ENCODE data around the gene TUBA4B. TPM values are rescaled to one million over a fixed set of nuclear protein-coding genes. Genes with fewer than 3 reads are reported as not detected.

Gene TUBA4B
- total and polyA plus RNA-seq, 4 experiments from 2014 or later, result not detected

GRCh38 chr2:219207134-219207883 lies 45.7 kb upstream of the TUBA4B start:
- peaks cover 22 to 54% (median 37%) of the 10 kb centered on the region in 4 donors for H3K4me1 Mint-ChIP-seq
- H3K27me3 Mint-ChIP-seq, result no peaks in the 10 kb centered on the region
- H3K36me3 Mint-ChIP-seq, result peaks cover 11 to 25% of the 10 kb centered on the region in 2 donors
- H3K4me3 ChIP-seq (ENCODE audit: low read length in 2 of 2), result peak overlapping the region; percentile 67 to 88
- H3K36me3 ChIP-seq (ENCODE audit: insufficient read depth, low read length), result peaks cover 24% of the 10 kb centered on the region
- POLR2A ChIA-PET (ENCODE audit: partially characterized antibody), result interaction anchor here (1.0 to 15.3 kb wide), 26 partner anchors 8 to 991 kb away, joined by 3 to 424 read pairs (median 12); partner anchors contain the start of genes ABCB6, ANKZF1, ARPC2 and ATG9A
- peak overlapping the region; percentile 84 to 98 (median 97) for H3K27ac Mint-ChIP-seq
- H3K9me3 ChIP-seq (ENCODE audit: control insufficient read depth in 1 of 2, low read length in 2 of 2), result no peaks in the 10 kb centered on the region
- peaks cover 0 to 2% (median 0%) of the 10 kb centered on the region in 8 donors for H3K9me3 Mint-ChIP-seq
- H3K4me1 ChIP-seq (ENCODE audit: insufficient read depth, low read length), result peaks cover 39% of the 10 kb centered on the region
- intact Hi-C loops (cut with micrococcal nuclease), result loop anchor here (2.0 kb wide), 2 partner anchors 71 to 181 kb away; partner anchors contain the start of gene DNAJB2
- CTCF ChIA-PET (ENCODE audit: partially characterized antibody), result interaction anchor here (1.1 to 14.5 kb wide), 6 partner anchors 34 to 91 kb away, joined by 3 to 253 read pairs (median 16); partner anchors contain the start of genes CNPPD1, DNAJB2, NHEJ1 and RETREG2
- H3K27me3 ChIP-seq (ENCODE audit: insufficient read depth, low read length), result no peaks in the 10 kb centered on the region
- H3K4me3 Mint-ChIP-seq, result peak overlapping the region; percentile 85 to 95 (median 90)
- peak overlapping the region; percentile 87 for H3K27ac ChIP-seq (ENCODE audit: low read depth, low read length)
- DNase-seq, result no peak

GRCh38 chr2:219207884-219208740 lies 44.9 kb upstream of the TUBA4B start:
- H3K9me3 Mint-ChIP-seq, result peaks cover 0 to 2% (median 0%) of the 10 kb centered on the region in 8 donors
- no peak for DNase-seq
- Histone ChIP-seq H3K27ac (ENCODE audit: low read depth, low read length) (peak overlapping the region; percentile 87), H3K4me3 (ENCODE audit: low read length in 2 of 2) (no peak overlapping the region), H3K36me3 (ENCODE audit: insufficient read depth, low read length) (peaks cover 24% of the 10 kb centered on the region), H3K9me3 (ENCODE audit: control insufficient read depth in 1 of 2, low read length in 2 of 2) (no peaks in the 10 kb centered on the region), H3K4me1 (ENCODE audit: insufficient read depth, low read length) (peaks cover 39% of the 10 kb centered on the region), H3K27me3 (ENCODE audit: insufficient read depth, low read length) (no peaks in the 10 kb centered on the region)
- intact Hi-C loops (cut with micrococcal nuclease), result loop anchor here (2.0 kb wide), 2 partner anchors 71 to 181 kb away; partner anchors contain the start of gene DNAJB2
- peaks cover 22 to 54% (median 37%) of the 10 kb centered on the region in 4 donors for H3K4me1 Mint-ChIP-seq
- peak overlapping the region; percentile 77 to 98 (median 93) for H3K27ac Mint-ChIP-seq
- H3K36me3 Mint-ChIP-seq, result peaks cover 11 to 25% of the 10 kb centered on the region in 2 donors
- ChIA-PET POLR2A (ENCODE audit: partially characterized antibody) (interaction anchor here (1.0 to 15.3 kb wide), 14 partner anchors 11 to 991 kb away, joined by 3 to 424 read pairs (median 12); partner anchors contain the start of genes ABCB6, ANKZF1, ARPC2 and ATG9A), CTCF (ENCODE audit: partially characterized antibody) (interaction anchor here (1.7 to 14.5 kb wide), 5 partner anchors 35 to 91 kb away, joined by 4 to 253 read pairs (median 33); partner anchors contain the start of genes CNPPD1, DNAJB2, NHEJ1 and RETREG2)
- peak overlapping the region; percentile 66 to 95 (median 87) for H3K4me3 Mint-ChIP-seq
- H3K27me3 Mint-ChIP-seq, result no peaks in the 10 kb centered on the region

- Mint-ChIP-seq H3K27me3 (no peaks in the 10 kb centered on the region), H3K36me3 (peaks cover 11 to 25% of the 10 kb centered on the region in 2 donors), H3K9me3 (peaks cover 0 to 2% (median 0%) of the 10 kb centered on the region in 8 donors), H3K4me1 (peaks cover 22 to 54% (median 37%) of the 10 kb centered on the region in 4 donors), H3K27ac (peak overlapping the region; percentile 81 to 93 (median 83)), H3K4me3 (peak overlapping the region in 2 of 8 donors; percentile 35 to 49)
- no peak overlapping the region for H3K27ac ChIP-seq (ENCODE audit: low read depth, low read length)
- intact Hi-C loops (cut with micrococcal nuclease), result loop anchor here (10.0 kb wide), 1 partner anchor 155 kb away; no protein-coding TSS in a partner anchor
- H3K4me1 ChIP-seq (ENCODE audit: insufficient read depth, low read length), result peaks cover 39% of the 10 kb centered on the region
- no peak overlapping the region for H3K4me3 ChIP-seq (ENCODE audit: low read length in 2 of 2)
- H3K9me3 ChIP-seq (ENCODE audit: control insufficient read depth in 1 of 2, low read length in 2 of 2), result no peaks in the 10 kb centered on the region
- CTCF ChIA-PET (ENCODE audit: partially characterized antibody), result interaction anchor here (1.7 to 14.5 kb wide), 5 partner anchors 36 to 89 kb away, joined by 4 to 253 read pairs (median 33); partner anchors contain the start of genes CNPPD1, DNAJB2, NHEJ1 and RETREG2
- peaks cover 24% of the 10 kb centered on the region for H3K36me3 ChIP-seq (ENCODE audit: insufficient read depth, low read length)
- POLR2A ChIA-PET (ENCODE audit: partially characterized antibody), result interaction anchor here (1.0 to 15.3 kb wide), 9 partner anchors 9 to 70 kb away, joined by 3 to 424 read pairs (median 18); partner anchors contain the start of genes ABCB6, CNPPD1, DNAJB2 and GLB1L
- no peaks in the 10 kb centered on the region for H3K27me3 ChIP-seq (ENCODE audit: insufficient read depth, low read length)
- DNase-seq, result no peak
Observed at GRCh38 chr2:219209236-219210195, 43.5 kb upstream of the TUBA4B start.

GRCh38 chr2:219210196-219210885 lies 42.7 kb upstream of the TUBA4B start:
- Mint-ChIP-seq H3K4me3 (peak overlapping the region in 2 of 8 donors; percentile 29 to 39), H3K4me1 (peaks cover 22 to 54% (median 37%) of the 10 kb centered on the region in 4 donors), H3K36me3 (peaks cover 11 to 25% of the 10 kb centered on the region in 2 donors), H3K27me3 (no peaks in the 10 kb centered on the region), H3K9me3 (peaks cover 0 to 2% (median 0%) of the 10 kb centered on the region in 8 donors), H3K27ac (peak overlapping the region; percentile 68 to 93 (median 83))
- intact Hi-C loops (cut with micrococcal nuclease), result loop anchor here (10.0 kb wide), 1 partner anchor 156 kb away; no protein-coding TSS in a partner anchor
- H3K36me3 ChIP-seq (ENCODE audit: insufficient read depth, low read length), result peaks cover 24% of the 10 kb centered on the region
- H3K4me3 ChIP-seq (ENCODE audit: low read length in 2 of 2), result no peak overlapping the region
- no peak overlapping the region for H3K27ac ChIP-seq (ENCODE audit: low read depth, low read length)
- no peak for DNase-seq
- ChIA-PET POLR2A (ENCODE audit: partially characterized antibody) (interaction anchor here (1.1 to 15.3 kb wide), 7 partner anchors 8 to 50 kb away, joined by 4 to 424 read pairs (median 26); partner anchors contain the start of genes ABCB6, CNPPD1, NHEJ1 and RETREG2), CTCF (ENCODE audit: partially characterized antibody) (interaction anchor here (1.6 to 14.5 kb wide), 6 partner anchors 10 to 90 kb away, joined by 3 to 253 read pairs (median 22); partner anchors contain the start of genes CNPPD1, DNAJB2, NHEJ1 and RETREG2)
- H3K4me1 ChIP-seq (ENCODE audit: insufficient read depth, low read length), result peaks cover 39% of the 10 kb centered on the region
- no peaks in the 10 kb centered on the region for H3K9me3 ChIP-seq (ENCODE audit: control insufficient read depth in 1 of 2, low read length in 2 of 2)
- no peaks in the 10 kb centered on the region for H3K27me3 ChIP-seq (ENCODE audit: insufficient read depth, low read length)

GRCh38 chr2:219210886-219211362 lies 42.1 kb upstream of the TUBA4B start:
- Histone ChIP-seq H3K4me1 (ENCODE audit: insufficient read depth, low read length) (peaks cover 37% of the 10 kb centered on the region), H3K36me3 (ENCODE audit: insufficient read depth, low read length) (peaks cover 24% of the 10 kb centered on the region), H3K9me3 (ENCODE audit: control insufficient read depth in 1 of 2, low read length in 2 of 2) (no peaks in the 10 kb centered on the region), H3K4me3 (ENCODE audit: low read length in 2 of 2) (no peak overlapping the region), H3K27ac (ENCODE audit: low read depth, low read length) (peak overlapping the region; percentile 46), H3K27me3 (ENCODE audit: insufficient read depth, low read length) (no peaks in the 10 kb centered on the region)
- intact Hi-C loops (cut with micrococcal nuclease), result loop anchor here (1.0 to 10.0 kb wide), 6 partner anchors 34 to 156 kb away; partner anchors contain the start of genes DNAJB2 and NHEJ1
- peaks cover 0 to 2% (median 0%) of the 10 kb centered on the region in 8 donors for H3K9me3 Mint-ChIP-seq
- ChIA-PET CTCF (ENCODE audit: partially characterized antibody) (interaction anchor here (0.7 to 14.5 kb wide), 29 partner anchors 10 to 176 kb away, joined by 3 to 253 read pairs (median 4); partner anchors contain the start of genes ANKZF1, ATG9A, CNPPD1 and DNAJB2), POLR2A (ENCODE audit: partially characterized antibody) (interaction anchor here (0.9 to 15.3 kb wide), 13 partner anchors 19 to 84 kb away, joined by 4 to 424 read pairs (median 7); partner anchors contain the start of genes ANKZF1, ATG9A, CNPPD1 and DNAJB2)
- no peak for DNase-seq
- H3K36me3 Mint-ChIP-seq, result peaks cover 11 to 25% of the 10 kb centered on the region in 2 donors
- peak overlapping the region in 7 of 8 donors; percentile 15 to 91 (median 74) for H3K4me3 Mint-ChIP-seq
- peak overlapping the region; percentile 93 to 96 (median 96) for H3K27ac Mint-ChIP-seq
- peaks cover 22 to 54% (median 37%) of the 10 kb centered on the region in 4 donors for H3K4me1 Mint-ChIP-seq
- H3K27me3 Mint-ChIP-seq, result no peaks in the 10 kb centered on the region
